Gastroesophageal sphincter (tissue), 4 donors: ENCODE data around the gene AMH. TPM values are rescaled to one million over a fixed set of nuclear protein-coding genes. Genes with fewer than 3 reads are reported as not detected.

Experiments used
- ATAC-seq: fragments of 150-250 bp; one replicate; pipeline ENCODE4 v1.9.1; 2016; ENCODE audit warnings: mild to moderate bottlenecking, moderate library complexity
- H3K27ac ChIP-seq, 4 donors: fragments of 200-600 bp; sonication (generic) in 3 of 4; 1 replicate in 3 of 4; 2 replicates in 1 of 4; pipeline ENCODE4 v1.5.1; 2016 to 2019
- H3K27me3 ChIP-seq: fragments of 200-600 bp; sonication (generic); one replicate; pipeline ENCODE4 v1.5.1; 2019
- H3K36me3 ChIP-seq, 2 donors: fragments of 200-600 bp; sonication (generic); one replicate each; pipeline ENCODE4 v1.5.1; 2019; ENCODE audit warnings: control low read depth in 1 of 2
- H3K4me1 ChIP-seq, 3 donors: fragments of 200-600 bp; sonication (generic); 1 replicate in 2 of 3; 2 replicates in 1 of 3; pipeline ENCODE4 v1.5.1; 2016 to 2019; ENCODE audit warnings: control low read depth in 2 of 3
- H3K4me3 ChIP-seq, 2 donors: fragments of 200-600 bp; sonication (generic); one replicate each; pipeline ENCODE4 v1.5.1; 2019; ENCODE audit warnings: mild to moderate bottlenecking in 1 of 2, moderate library complexity in 1 of 2
- H3K9me3 ChIP-seq, 3 donors: fragments of 200-600 bp; sonication (generic); one replicate each; pipeline ENCODE4 v1.5.1; 2017 to 2019; ENCODE audit warnings: control low read depth in 2 of 3
- CTCF ChIP-seq, 4 experiments: fragments of 200-600 bp in 2 of 4; fragments of 450-650 bp in 2 of 4; sonication (generic) in 1 of 4; IDR thresholded peaks; one replicate each; pipeline ENCODE4 v1.5.1; 2017 to 2019; ENCODE audit warnings: antibody characterized with exemption in 4 of 4, mild to moderate bottlenecking in 2 of 4, moderate library complexity in 2 of 4
- EP300 ChIP-seq: sonication (generic); formaldehyde crosslinking; IDR thresholded peaks from one replicate; pipeline ENCODE4 v1.6.1; 2017; ENCODE audit warnings: antibody characterized with exemption, mild to moderate bottlenecking
- POLR2A ChIP-seq, 2 donors: fragments of 450-650 bp; IDR thresholded peaks; one replicate each; pipeline ENCODE4 v1.6.1; 2017; ENCODE audit warnings: antibody characterized with exemption in 2 of 2, mild to moderate bottlenecking in 2 of 2, moderate library complexity in 1 of 2
- POLR2AphosphoS5 ChIP-seq: sonication (generic); formaldehyde crosslinking; IDR thresholded peaks from one replicate; pipeline ENCODE4 v1.6.1; 2017; ENCODE audit warnings: antibody characterized with exemption
- WGBS, 2 donors: methylation state at CpG; one replicate each; pipeline ENCODE4 v1.1.5; 2018; ENCODE audit warnings: low coverage in 1 of 2; 5-methylcytosine and 5-hydroxymethylcytosine counted together
- total RNA-seq, 4 donors: library from RNA; depleted of rRNA; stranded (reverse); fragments of >200 nt; gene quantifications; one replicate each; pipeline ENCODE4 v1.1.0, GENCODE V29; 2016

The AMH gene
- total RNA-seq, 4 donors from 2014 or later = 0.23 to 1.2 (median 0.47) TPM

DNA sequence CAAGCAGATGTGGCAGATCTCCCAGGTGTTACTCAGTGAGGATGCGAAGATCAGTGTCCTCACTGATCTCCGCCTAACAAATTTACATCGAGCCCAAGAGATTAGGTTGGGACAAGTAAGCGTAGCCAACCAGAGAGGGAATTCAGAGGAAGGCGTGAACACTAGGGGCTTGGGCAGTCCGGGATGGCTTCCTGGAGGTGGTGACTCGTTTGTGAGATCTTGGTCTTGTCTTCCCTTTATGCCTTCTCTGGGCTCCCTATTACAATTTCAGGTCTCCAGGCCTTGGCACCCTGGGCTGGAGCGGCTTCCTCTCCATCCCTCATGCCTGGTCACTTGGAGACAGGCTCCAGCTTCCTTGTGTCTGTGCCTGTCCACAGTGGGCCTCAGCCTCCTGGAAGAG, 6.3 kb upstream of the AMH start:
- TF ChIP-seq POLR2AphosphoS5 (no peak), CTCF (IDR thresholded peaks at IDR 0.05) (no peak), EP300 (no peak), POLR2A (IDR thresholded peaks at IDR 0.05) (no peak)
- Histone ChIP-seq H3K4me1 (peaks cover 0 to 79% (median 36%) of the 10 kb centered on the region in 3 donors), H3K27me3 (no peaks in the 10 kb centered on the region), H3K4me3 (no peak overlapping the region), H3K27ac (no peak overlapping the region), H3K9me3 (no peaks in the 10 kb centered on the region), H3K36me3 (peaks cover 0 to 49% of the 10 kb centered on the region in 2 donors)
- WGBS, 2 donors = 88 to 92% methylated on average over 4 to 8 of the region's 8 CpGs
- no peak for ATAC-seq

- no peak for ATAC-seq
- Histone ChIP-seq H3K36me3 (peaks cover 0 to 56% of the 10 kb centered on the region in 2 donors), H3K4me1 (peaks cover 0 to 72% (median 29%) of the 10 kb centered on the region in 3 donors), H3K4me3 (no peak overlapping the region), H3K27ac (no peak overlapping the region), H3K27me3 (no peaks in the 10 kb centered on the region), H3K9me3 (no peaks in the 10 kb centered on the region)
- no CpG with 5 or more reads among the region's 32 CpGs for WGBS, 2 donors
- TF ChIP-seq POLR2A (IDR thresholded peaks at IDR 0.05) (no peak), EP300 (no peak), CTCF (IDR thresholded peaks at IDR 0.05) (no peak), POLR2AphosphoS5 (no peak)
Measured at GRCh38 chr19:2243274-2244124, 5.6 kb upstream of the AMH start.

GRCh38 chr19:2244125-2244411, 5.1 kb upstream of the AMH start:
- Histone ChIP-seq H3K4me3 (no peak overlapping the region), H3K27me3 (no peaks in the 10 kb centered on the region), H3K4me1 (peaks cover 0 to 66% (median 24%) of the 10 kb centered on the region in 3 donors), H3K27ac (no peak overlapping the region), H3K36me3 (peaks cover 0 to 62% of the 10 kb centered on the region in 2 donors), H3K9me3 (no peaks in the 10 kb centered on the region)
- WGBS, 2 donors = no CpG with 5 or more reads among the region's 12 CpGs
- no peak for ATAC-seq
- TF ChIP-seq POLR2AphosphoS5 (no peak), EP300 (no peak), CTCF (IDR thresholded peaks at IDR 0.05) (no peak), POLR2A (IDR thresholded peaks at IDR 0.05) (no peak)

GRCh38 chr19:2244486-2244885, 4.6 kb upstream of the AMH start:
- TF ChIP-seq POLR2AphosphoS5 = no peak
- H3K9me3 ChIP-seq = no peaks in the 10 kb centered on the region
- H3K36me3 ChIP-seq = peaks cover 0 to 66% of the 10 kb centered on the region in 2 donors
- WGBS, 2 donors = 100% methylated on average over 2 of the region's 21 CpGs; no CpG with 5 or more reads in 1 of the 2 donors
- no peak overlapping the region for H3K27ac ChIP-seq
- H3K27me3 ChIP-seq = peaks cover 4% of the 10 kb centered on the region
- ATAC-seq = no peak
- peaks cover 0 to 62% (median 22%) of the 10 kb centered on the region in 3 donors for H3K4me1 ChIP-seq
- no peak overlapping the region for H3K4me3 ChIP-seq

GRCh38 chr19:2245273-2245672, 3.9 kb upstream of the AMH start:
- H3K36me3 ChIP-seq = peaks cover 0 to 68% of the 10 kb centered on the region in 2 donors
- no peak for ATAC-seq

More at GRCh38 chr19:2245273-2245672, 3.9 kb upstream of the AMH start:
- WGBS, 2 donors = 70 to 95% methylated on average over 2 to 11 of the region's 15 CpGs
- TF ChIP-seq POLR2AphosphoS5 (no peak), CTCF (IDR thresholded peaks at IDR 0.05) (no peak), POLR2A (IDR thresholded peaks at IDR 0.05) (no peak), EP300 (no peak)
- peaks cover 12% of the 10 kb centered on the region for H3K27me3 ChIP-seq
- H3K4me1 ChIP-seq = peaks cover 0 to 62% (median 19%) of the 10 kb centered on the region in 3 donors
- H3K9me3 ChIP-seq = no peaks in the 10 kb centered on the region
- H3K4me3 ChIP-seq = no peak overlapping the region
- no peak overlapping the region for H3K27ac ChIP-seq
